Trophoblast cell (in vitro differentiated cells and primary cell): ENCODE results near the gene CD80.

ENCODE experiments used
- DNase-seq, 2 donors: peaks; one replicate each; pipeline ENCODE4 v3.0.0-alpha.2; 2016
- H2AFZ ChIP-seq: 2 replicates; pipeline ENCODE4 v1.6.1; 2013; ENCODE audit warnings: low read length, moderate library complexity, mild to moderate bottlenecking; ENCODE audit not compliant: insufficient read depth, poor library complexity
- H2AK5ac ChIP-seq: 2 replicates; pipeline ENCODE4 v1.6.1; 2013; ENCODE audit warnings: mild to moderate bottlenecking, low read length
- H2BK120ac ChIP-seq: 2 replicates; pipeline ENCODE4 v1.6.1; 2013; ENCODE audit warnings: low read length, mild to moderate bottlenecking, moderate library complexity; ENCODE audit not compliant: insufficient read depth, poor library complexity
- H2BK12ac ChIP-seq: 2 replicates; pipeline ENCODE4 v1.6.1; 2013; ENCODE audit warnings: mild to moderate bottlenecking, low read length, moderate library complexity
- H2BK5ac ChIP-seq: 2 replicates; pipeline ENCODE4 v1.6.1; 2013; ENCODE audit warnings: low read length, low read depth, moderate library complexity, mild to moderate bottlenecking; ENCODE audit not compliant: poor library complexity
- H3K14ac ChIP-seq: 2 replicates; pipeline ENCODE4 v1.6.1; 2013; ENCODE audit warnings: mild to moderate bottlenecking, low read length
- H3K18ac ChIP-seq: 2 replicates; pipeline ENCODE4 v1.6.1; 2013; ENCODE audit warnings: mild to moderate bottlenecking, low read length
- H3K23ac ChIP-seq: 2 replicates; pipeline ENCODE4 v1.6.1; 2013; ENCODE audit warnings: low read length
- H3K27ac ChIP-seq: 2 replicates; pipeline ENCODE4 v1.5.1; 2013; ENCODE audit warnings: low read depth, mild to moderate bottlenecking, inconsistent platforms, low read length, moderate library complexity
- H3K27me3 ChIP-seq: 2 replicates; pipeline ENCODE4 v1.6.1; 2013; ENCODE audit warnings: inconsistent platforms, mild to moderate bottlenecking, low read length, moderate library complexity; ENCODE audit not compliant: insufficient read depth
- H3K36me3 ChIP-seq, 2 experiments: 1 replicate in 1 of 2; 2 replicates in 1 of 2; pipeline ENCODE4 v1.6.1; 2013; ENCODE audit warnings: low read length in 2 of 2, mild to moderate bottlenecking in 2 of 2, moderate library complexity in 1 of 2; ENCODE audit not compliant: insufficient read depth in 2 of 2, control insufficient read depth in 1 of 2
- H3K4ac ChIP-seq: 2 replicates; pipeline ENCODE4 v1.6.1; 2013; ENCODE audit warnings: low read depth, mild to moderate bottlenecking, low read length, moderate library complexity
- H3K4me1 ChIP-seq, 2 experiments: 1 replicate in 1 of 2; 2 replicates in 1 of 2; pipeline ENCODE4 v1.6.1; 2013; ENCODE audit warnings: low read length in 2 of 2, mild to moderate bottlenecking in 2 of 2, moderate library complexity in 1 of 2; ENCODE audit not compliant: insufficient read depth in 2 of 2, control insufficient read depth in 1 of 2
- H3K4me2 ChIP-seq: 2 replicates; pipeline ENCODE4 v1.6.1; 2013; ENCODE audit warnings: inconsistent platforms, mild to moderate bottlenecking, low read length, moderate library complexity
- H3K4me3 ChIP-seq: 2 replicates; pipeline ENCODE4 v1.5.1; 2013; ENCODE audit warnings: mild to moderate bottlenecking, low read depth, low read length, inconsistent platforms
- H3K79me1 ChIP-seq: one replicate; pipeline ENCODE4 v1.6.1; 2013; ENCODE audit warnings: low read length
- H3K79me2 ChIP-seq: 2 replicates; pipeline ENCODE4 v1.6.1; 2013; ENCODE audit warnings: low read length, mild to moderate bottlenecking; ENCODE audit not compliant: control insufficient read depth, insufficient read depth, poor library complexity
- H3K9ac ChIP-seq: 2 replicates; pipeline ENCODE4 v1.6.1; 2013; ENCODE audit warnings: mild to moderate bottlenecking, low read length
- H3K9me3 ChIP-seq: 2 replicates; pipeline ENCODE4 v1.6.1; 2013; ENCODE audit warnings: low read depth, mild to moderate bottlenecking, control low read depth, inconsistent platforms, low read length; ENCODE audit not compliant: insufficient read depth
- H4K12ac ChIP-seq: 2 replicates; pipeline ENCODE4 v1.6.1; 2013; ENCODE audit warnings: low read depth, mild to moderate bottlenecking, low read length, moderate library complexity
- H4K8ac ChIP-seq: 2 replicates; pipeline ENCODE4 v1.6.1; 2013; ENCODE audit warnings: low read depth, mild to moderate bottlenecking, low read length, moderate library complexity
- H4K91ac ChIP-seq: one replicate; pipeline ENCODE4 v1.6.1; 2013; ENCODE audit warnings: low read depth, mild to moderate bottlenecking, low read length, moderate library complexity
- whole genome bisulfite sequencing: extraction: QIAGEN DNeasy Blood & Tissue Kit; methylation state at CpG from one replicate; pipeline ENCODE4 v1.1.7; 2013; ENCODE audit warnings: missing lambda C conversion rate; ENCODE audit not compliant: insufficient read length, insufficient coverage; ENCODE audit errors: extremely low coverage; 5-methylcytosine and 5-hydroxymethylcytosine counted together

Gene CD80

DNA sequence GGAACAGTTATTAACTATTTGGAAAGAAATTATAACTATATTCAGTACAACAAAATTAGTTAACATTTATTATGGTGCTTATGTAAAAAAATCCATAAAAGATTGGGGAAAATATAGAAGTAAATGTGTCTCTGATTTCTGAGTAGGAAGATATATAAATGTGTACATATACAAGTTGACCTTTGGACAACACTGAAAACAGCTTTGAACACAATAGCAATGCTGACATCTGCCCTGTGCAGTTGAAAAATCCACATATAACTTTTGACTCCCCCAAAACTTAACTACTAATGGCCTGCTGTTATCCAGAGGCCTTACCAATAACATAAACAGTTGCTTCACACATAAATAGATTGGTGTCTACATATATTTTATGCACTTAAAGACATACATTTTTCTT is 48.7 kb downstream of the CD80 start:
- Histone ChIP-seq H4K91ac (no peak overlapping the region), H2BK5ac (no peak overlapping the region), H3K4me3 (no peak overlapping the region), H3K27me3 (no peaks in the 10 kb centered on the region), H3K4me2 (no peak overlapping the region), H3K14ac (no peak overlapping the region), H2AFZ (no peak overlapping the region), H3K79me1 (no peaks in the 10 kb centered on the region), H3K79me2 (no peaks in the 10 kb centered on the region), H3K18ac (no peak overlapping the region), H2AK5ac (no peak overlapping the region), H2BK12ac (no peak overlapping the region), H3K36me3 (peaks cover 13 to 18% of the 10 kb centered on the region in 2 experiments), H3K4ac (no peak overlapping the region), H3K27ac (no peak overlapping the region), H4K8ac (no peak overlapping the region), H3K23ac (no peak overlapping the region), H3K9me3 (no peaks in the 10 kb centered on the region), H3K4me1 (no peaks in the 10 kb centered on the region), H2BK120ac (no peak overlapping the region), H4K12ac (no peak overlapping the region), H3K9ac (no peak overlapping the region)
- DNase-seq = no peak

DNA sequence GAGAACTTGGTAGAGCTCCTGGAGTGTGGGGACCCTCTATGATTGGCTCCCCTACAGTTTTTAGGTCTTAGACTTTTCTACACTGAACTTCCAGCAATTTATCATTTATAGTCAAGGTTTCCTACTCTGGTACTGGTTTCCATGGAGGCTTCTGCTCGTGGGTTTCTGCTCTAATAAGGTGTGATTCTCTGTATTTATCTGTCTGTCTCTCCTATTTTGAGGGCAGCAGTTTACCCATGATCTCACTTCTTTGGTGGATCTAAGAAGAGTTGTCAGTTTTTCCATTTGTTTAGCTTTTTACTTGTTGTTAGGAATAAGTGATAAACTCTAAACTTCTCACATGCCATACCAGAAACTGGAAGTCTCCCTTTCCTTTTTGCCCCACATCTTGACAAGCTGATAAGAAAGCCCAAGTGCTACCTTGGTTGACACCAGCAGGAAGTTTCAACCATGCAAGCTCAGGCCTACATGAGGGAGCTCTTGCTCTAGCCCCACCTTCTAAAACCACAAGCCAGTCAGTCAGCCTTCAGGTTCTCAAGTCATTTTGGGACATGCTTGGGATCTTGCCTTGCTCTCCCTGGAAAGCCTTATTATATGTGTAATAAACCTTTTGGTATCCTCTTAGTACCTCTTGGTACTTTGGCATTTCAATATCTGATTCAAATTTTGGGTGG is 51.1 kb downstream of the CD80 start:
- H3K36me3 ChIP-seq = peaks cover 11 to 16% of the 10 kb centered on the region in 2 experiments
- H3K18ac ChIP-seq = no peak overlapping the region
- no peak overlapping the region for H3K4me3 ChIP-seq
- H3K79me2 ChIP-seq = no peaks in the 10 kb centered on the region
- no peaks in the 10 kb centered on the region for H3K4me1 ChIP-seq
- no peak overlapping the region for H2BK12ac ChIP-seq
- no peak overlapping the region for H3K23ac ChIP-seq
- H4K8ac ChIP-seq = no peak overlapping the region
- H3K4ac ChIP-seq = no peak overlapping the region
- no peak overlapping the region for H2BK5ac ChIP-seq
- no peak overlapping the region for H3K27ac ChIP-seq
- no CpG with 5 or more reads among the region's 1 CpG for WGBS
- H2BK120ac ChIP-seq = no peak overlapping the region
- no peak overlapping the region for H2AK5ac ChIP-seq
- H3K79me1 ChIP-seq = no peaks in the 10 kb centered on the region
- H2AFZ ChIP-seq = no peak overlapping the region
- H4K91ac ChIP-seq = no peak overlapping the region
- H3K27me3 ChIP-seq = no peaks in the 10 kb centered on the region
- H3K9ac ChIP-seq = no peak overlapping the region
- no peak overlapping the region for H4K12ac ChIP-seq
- H3K14ac ChIP-seq = no peak overlapping the region
- DNase-seq = no peak
- H3K4me2 ChIP-seq = no peak overlapping the region
- H3K9me3 ChIP-seq = no peaks in the 10 kb centered on the region

DNA sequence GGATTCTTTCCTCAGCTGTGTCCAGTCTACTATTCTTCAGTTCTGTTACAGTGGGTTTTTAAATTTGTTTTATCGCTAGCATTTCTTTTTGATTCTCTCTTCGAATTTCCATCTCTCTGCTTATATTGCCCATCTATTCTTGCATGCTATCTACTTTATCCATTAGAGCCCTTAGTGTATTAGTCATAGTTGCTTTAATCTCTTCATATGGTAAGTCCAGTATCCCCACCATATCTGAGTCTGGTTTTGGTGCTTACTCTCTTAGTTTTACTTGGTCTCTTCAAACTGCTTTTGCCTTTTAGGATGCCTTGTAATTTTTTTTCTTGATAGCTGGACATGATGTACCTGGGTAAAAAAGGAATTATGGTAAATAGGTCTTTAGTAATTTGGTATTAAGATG is 52.0 kb downstream of the CD80 start:
- no peak overlapping the region for H3K27ac ChIP-seq
- H4K12ac ChIP-seq = no peak overlapping the region
- no peak overlapping the region for H3K14ac ChIP-seq
- no peak overlapping the region for H4K8ac ChIP-seq
- H2AK5ac ChIP-seq = no peak overlapping the region
- no peaks in the 10 kb centered on the region for H3K79me2 ChIP-seq
- no peak overlapping the region for H4K91ac ChIP-seq
- no peak for DNase-seq
- H3K4me1 ChIP-seq = no peaks in the 10 kb centered on the region
- H3K4ac ChIP-seq = no peak overlapping the region
- no peak overlapping the region for H2BK120ac ChIP-seq
- H3K27me3 ChIP-seq = no peaks in the 10 kb centered on the region
- H2BK5ac ChIP-seq = no peak overlapping the region
- no peak overlapping the region for H3K9ac ChIP-seq
- H3K4me3 ChIP-seq = no peak overlapping the region
- no CpG with 5 or more reads among the region's 2 CpGs for WGBS
- H3K4me2 ChIP-seq = no peak overlapping the region
- no peak overlapping the region for H2AFZ ChIP-seq
- peaks cover 9 to 14% of the 10 kb centered on the region in 2 experiments for H3K36me3 ChIP-seq
- H2BK12ac ChIP-seq = no peak overlapping the region
- no peak overlapping the region for H3K23ac ChIP-seq
- H3K9me3 ChIP-seq = no peaks in the 10 kb centered on the region
- H3K79me1 ChIP-seq = no peaks in the 10 kb centered on the region
- H3K18ac ChIP-seq = no peak overlapping the region

DNA sequence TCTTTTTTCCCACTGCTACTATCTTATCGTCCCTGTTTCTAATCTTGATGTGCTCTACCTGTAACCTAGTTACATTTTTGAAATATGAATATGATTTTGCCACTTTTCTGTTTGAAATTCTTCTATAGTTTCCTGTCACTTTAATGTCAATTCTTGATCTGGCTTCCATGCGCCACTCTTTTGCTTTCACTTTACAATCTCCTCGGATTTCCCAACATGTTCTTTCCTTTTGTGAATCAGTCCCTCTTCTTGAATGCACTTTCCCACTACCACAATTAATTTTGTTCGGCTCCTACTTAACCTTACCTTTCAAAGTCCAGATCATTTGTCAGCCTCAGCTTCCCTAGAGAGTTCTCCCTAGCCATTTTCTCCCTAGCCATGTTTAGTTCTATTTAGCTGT is 52.8 kb downstream of the CD80 start:
- Histone ChIP-seq H3K23ac (no peak overlapping the region), H3K4me1 (no peaks in the 10 kb centered on the region), H3K18ac (no peak overlapping the region), H3K9ac (no peak overlapping the region), H2BK120ac (no peak overlapping the region), H2AK5ac (no peak overlapping the region), H2BK12ac (no peak overlapping the region), H3K4me3 (no peak overlapping the region), H3K27me3 (no peaks in the 10 kb centered on the region), H4K91ac (no peak overlapping the region), H4K8ac (no peak overlapping the region), H2BK5ac (no peak overlapping the region), H3K27ac (no peak overlapping the region), H3K4me2 (no peak overlapping the region), H3K36me3 (peaks cover 9 to 14% of the 10 kb centered on the region in 2 experiments), H3K4ac (no peak overlapping the region), H2AFZ (no peak overlapping the region), H3K79me1 (no peaks in the 10 kb centered on the region), H3K14ac (no peak overlapping the region), H3K79me2 (no peaks in the 10 kb centered on the region), H3K9me3 (no peaks in the 10 kb centered on the region), H4K12ac (no peak overlapping the region)
- DNase-seq = no peak
- WGBS = no CpG with 5 or more reads among the region's 4 CpGs
